C1 segment of cervical spinal cord (tissue), 14 donors: ENCODE results near the gene SYTL4.

ENCODE experiments used
- DNase-seq, 14 donors: peaks; one replicate each; lab custom pipeline; 2025; lab: John Stamatoyannopoulos, UW

SYTL4 gene

DNA sequence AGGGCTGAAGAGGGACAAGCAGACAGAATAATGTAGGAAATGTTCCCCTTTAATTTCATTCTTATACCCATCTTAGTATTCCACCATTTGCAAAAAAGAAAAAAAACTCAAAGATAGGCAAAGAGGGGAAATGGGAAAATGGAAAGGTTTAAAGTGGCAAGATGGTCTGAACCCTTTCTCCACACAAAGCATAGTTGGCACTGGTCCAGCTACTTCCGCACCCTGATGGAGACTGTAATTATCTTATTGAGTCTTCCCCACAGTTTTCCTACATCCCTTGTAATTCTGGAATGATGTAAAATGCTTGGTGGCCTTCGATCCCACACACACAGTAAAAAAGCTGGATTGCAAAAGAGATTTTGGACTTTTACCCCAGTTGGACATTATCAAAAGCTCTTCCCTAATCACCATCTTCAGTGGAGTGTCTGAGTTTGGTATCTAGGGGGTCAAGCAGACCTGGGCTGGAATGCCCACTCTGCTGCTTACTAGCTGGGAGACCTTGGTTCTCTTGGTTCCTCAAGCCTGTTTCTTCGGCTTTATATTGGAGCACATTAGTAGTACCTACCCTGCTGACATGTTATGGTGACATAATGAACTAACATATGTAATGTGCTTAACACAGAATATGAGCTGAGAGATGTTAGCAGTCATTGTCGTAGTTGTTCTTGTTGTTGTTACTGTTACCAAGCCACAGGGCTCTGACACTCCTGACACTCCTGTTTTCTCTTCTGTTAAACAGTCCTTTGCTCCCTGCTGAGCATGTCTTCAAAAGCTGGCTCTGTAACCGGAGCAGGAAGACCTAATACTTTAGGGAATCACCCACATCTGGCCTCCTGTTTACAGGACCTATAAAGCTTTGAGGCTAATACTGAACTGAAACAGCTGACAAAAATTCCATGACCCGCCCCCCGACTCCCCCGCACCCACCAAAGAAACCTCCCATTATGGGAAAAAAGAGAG is 83.2 kb downstream of the SYTL4 start:
- no peak for DNase-seq

DNA sequence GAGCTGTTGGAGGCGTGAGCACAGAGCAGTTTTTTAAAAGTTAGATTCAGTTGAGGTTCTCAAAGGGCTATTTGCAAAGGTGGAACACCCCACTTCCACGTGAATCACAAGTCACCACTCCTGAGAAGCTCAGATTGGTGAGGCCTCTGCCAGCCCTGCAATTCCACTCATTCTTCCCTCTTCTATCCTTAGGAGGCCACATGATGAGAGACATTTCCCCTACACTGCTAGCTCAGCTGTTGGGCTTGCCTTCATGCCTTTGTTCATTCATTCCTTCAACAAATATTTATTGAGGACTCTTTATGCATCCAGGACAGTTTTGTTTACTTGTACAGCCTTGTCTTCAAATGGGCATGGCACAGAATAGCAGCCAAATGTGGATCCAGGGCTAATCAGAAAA is 84.2 kb downstream of the SYTL4 start:
- DNase-seq = no peak

- DNase-seq = no peak
Measured at GRCh38 chrX:100647095-100647494, 84.8 kb downstream of the SYTL4 start.

DNA sequence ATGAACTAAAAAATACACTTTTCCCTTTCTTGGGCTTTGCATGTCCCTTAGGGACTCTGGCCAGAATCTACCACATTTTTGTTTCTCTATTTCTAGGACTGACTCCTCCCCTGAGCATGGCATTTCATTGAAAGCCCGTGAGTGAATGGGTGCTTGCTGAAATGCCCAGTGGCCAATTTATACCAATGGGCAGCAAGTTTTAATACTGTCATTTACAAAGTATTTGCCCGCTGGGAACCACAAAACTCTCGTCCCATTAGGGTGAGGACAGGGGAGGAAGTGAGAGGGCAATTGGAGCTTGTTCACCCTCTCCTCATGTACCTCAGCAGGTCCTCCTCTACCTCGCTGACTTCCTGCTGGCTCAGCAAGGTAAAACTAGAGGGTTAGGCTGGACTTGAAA is 86.8 kb downstream of the SYTL4 start:
- no peak for DNase-seq

GRCh38 chrX:100643956-100644860 is 87.7 kb downstream of the SYTL4 start, which contains the start of gene SRPX2:
SRPX2 (plus strand) TSS chrX:100644199; CDS start chrX:100646323, 2,124 bp downstream.
- peak in 1 of 14 donors; percentile 5 for DNase-seq

DNA sequence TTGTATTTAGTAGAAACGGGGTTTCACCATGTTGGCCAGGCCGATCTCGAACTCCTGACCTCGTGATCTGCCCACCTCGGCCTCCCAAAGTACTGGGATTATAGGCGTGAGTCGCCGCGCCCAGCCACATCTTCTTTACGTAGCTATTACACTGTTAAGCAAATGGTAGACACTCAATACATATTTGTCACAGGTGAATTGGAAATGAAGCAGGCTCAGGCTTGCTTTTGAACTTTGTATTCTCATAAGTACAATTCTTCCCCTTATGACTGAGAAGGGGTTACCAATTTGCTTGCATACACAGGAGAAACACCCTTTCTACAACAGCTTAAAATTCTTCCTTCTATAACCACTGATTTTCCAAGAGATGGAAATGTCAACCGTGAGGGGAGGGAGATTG is 88.7 kb downstream of the SYTL4 start:
- DNase-seq = no peak

- DNase-seq = no peak
Measured at GRCh38 chrX:100642290-100642689, 89.6 kb downstream of the SYTL4 start.

- peak in 11 of 14 donors; percentile 3 to 45 (median 23) for DNase-seq
Measured at GRCh38 chrX:100636321-100636991, 95.5 kb downstream of the SYTL4 start, which contains the start of gene TSPAN6. TSPAN6 (minus strand) TSS chrX:100636806; CDS start chrX:100636694, 112 bp downstream.

GRCh38 chrX:100635989-100636320 is 96.0 kb downstream of the SYTL4 start:
- no peak for DNase-seq

DNA sequence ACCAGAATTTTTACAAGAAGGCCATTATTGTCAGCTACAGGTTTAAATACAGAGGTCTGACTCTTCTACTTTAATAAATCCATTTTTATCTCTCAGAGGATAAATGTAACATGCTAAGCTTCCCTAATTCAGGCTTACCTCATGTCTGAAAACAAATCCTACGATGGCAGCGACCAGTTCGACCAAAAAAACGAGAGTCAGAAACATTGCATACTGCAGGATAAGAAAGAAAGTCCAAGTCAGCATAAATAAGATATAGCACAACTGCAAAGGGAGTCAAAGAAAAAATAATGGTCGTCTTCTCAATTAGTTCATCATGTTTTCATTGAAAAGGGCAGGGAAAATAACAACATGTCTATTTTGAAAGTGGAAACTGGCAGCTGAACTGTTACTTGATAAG is 96.9 kb downstream of the SYTL4 start:
- DNase-seq = no peak

DNA sequence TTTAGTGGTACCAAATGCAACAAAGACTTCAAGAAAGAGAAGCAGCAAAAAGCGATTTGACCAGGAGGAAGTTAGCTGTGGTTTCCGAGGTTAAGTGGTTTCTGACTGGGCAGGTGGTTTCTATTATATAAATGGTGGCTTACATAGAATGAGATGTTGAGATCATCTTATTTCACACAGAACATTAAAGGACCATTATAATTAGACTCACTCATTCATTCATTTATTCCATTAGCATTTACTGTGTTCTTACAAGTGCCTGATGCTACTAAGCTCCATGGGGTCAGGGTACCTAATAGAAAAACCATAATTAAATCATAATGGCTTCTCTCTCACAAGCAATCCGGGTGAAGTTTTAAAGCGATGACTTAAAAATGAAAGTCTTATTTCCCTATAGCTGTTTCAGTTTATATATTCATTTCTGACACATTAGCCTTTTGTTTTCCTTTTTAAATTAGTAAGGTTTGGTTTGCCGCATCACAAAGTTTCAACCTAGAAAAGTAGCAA is 105.9 kb downstream of the SYTL4 start:
- DNase-seq = no peak
